Upper lobe of left lung (tissue), 6 donors: ENCODE results near the gene SHISA5. TPM values are rescaled to one million over a fixed set of nuclear protein-coding genes. Genes with fewer than 3 reads are reported as not detected.
"Not testable (repeated sequence)": the region's sequence is repeated elsewhere in the genome, so short reads cannot be mapped to it uniquely, and the experiment has no call there.

ENCODE experiments used
- ATAC-seq, 2 donors: fragments of 200-7000 bp; cut with Tn5 transposase; one replicate each; pipeline ENCODE4 v1.9.1; 2022; ENCODE audit warnings: mild to moderate bottlenecking in 2 of 2, moderate library complexity in 2 of 2; ENCODE audit not compliant: low FRiP score in 2 of 2
- DNase-seq, 2 donors: peaks; one replicate each; pipeline ENCODE4 v3.0.0-alpha.2; 2019 to 2020
- H3K27ac ChIP-seq, 4 donors: fragments of 200-600 bp; sonication (generic); one replicate each; pipeline ENCODE4 v1.5.1; 2016 to 2019
- H3K27me3 ChIP-seq, 4 donors: fragments of 200-600 bp; sonication (generic); one replicate each; pipeline ENCODE4 v1.5.1; 2017 to 2019
- H3K36me3 ChIP-seq, 4 donors: fragments of 200-600 bp; sonication (generic); one replicate each; pipeline ENCODE4 v1.5.1; 2016 to 2019
- H3K4me1 ChIP-seq, 4 donors: fragments of 200-600 bp; sonication (generic); one replicate each; pipeline ENCODE4 v1.5.1; 2018 to 2019
- H3K4me3 ChIP-seq, 4 donors: fragments of 200-600 bp; sonication (generic); one replicate each; pipeline ENCODE4 v1.5.1; 2017 to 2019; ENCODE audit warnings: mild to moderate bottlenecking in 2 of 4, moderate library complexity in 1 of 4
- H3K9me3 ChIP-seq, 4 donors: fragments of 200-600 bp; sonication (generic); one replicate each; pipeline ENCODE4 v1.5.1; 2018 to 2019
- CTCF ChIP-seq, 6 experiments: fragments of 450-650 bp in 4 of 6; fragments of 200-600 bp in 2 of 6; sonication (generic) in 2 of 6; IDR thresholded peaks; one replicate each; pipeline ENCODE4 v1.5.1; 2016 to 2019; ENCODE audit warnings: antibody characterized with exemption in 6 of 6
- EP300 ChIP-seq, 4 donors: sonication (generic); formaldehyde crosslinking; IDR thresholded peaks; one replicate each; pipeline ENCODE4 v1.5.1; 2017; ENCODE audit warnings: antibody characterized with exemption in 4 of 4, control low read depth in 2 of 4
- POLR2A ChIP-seq, 4 donors: fragments of 450-650 bp; IDR thresholded peaks; one replicate each; pipeline ENCODE4 v1.5.1; 2016 to 2017; ENCODE audit warnings: antibody characterized with exemption in 4 of 4, mild to moderate bottlenecking in 2 of 4
- POLR2AphosphoS5 ChIP-seq, 2 donors: sonication (generic); formaldehyde crosslinking; IDR thresholded peaks; one replicate each; pipeline ENCODE4 v1.5.1; 2017; ENCODE audit warnings: antibody characterized with exemption in 2 of 2
- WGBS, 2 donors: methylation state at CpG; one replicate each; pipeline ENCODE4 v1.1.5; 2017 to 2018; 5-methylcytosine and 5-hydroxymethylcytosine counted together
- total RNA-seq, 6 donors: library from RNA; depleted of rRNA in 4 of 6; stranded (reverse); fragments of >200 nt in 4 of 6; gene quantifications; one replicate each; pipeline versions ENCODE4 v1.1.0 to v1.2.1, GENCODE V29; 2016 to 2021
- donor health status: DM: no; HTN: no; CAD: no; lungs with moderate emphysema.
- donor health status: DM: no; HTN: yes; CAD: no; lungs with severe emphysema.

SHISA5 gene
- total RNA-seq, 6 donors from 2014 or later = 67.1 to 228 (median 148) TPM

GRCh38 chr3:48532977-48533337, 29.0 kb upstream of the SHISA5 start:
- no peak overlapping the region for H3K4me3 ChIP-seq
- no peak for ATAC-seq
- no peaks in the 10 kb centered on the region for H3K4me1 ChIP-seq
- no peak for DNase-seq
- 73 to 76% methylated on average over 2 of the region's 2 CpGs for WGBS, 2 donors
- H3K9me3 ChIP-seq = no peaks in the 10 kb centered on the region
- H3K36me3 ChIP-seq = peaks cover 0 to 27% (median 11%) of the 10 kb centered on the region in 4 donors
- TF ChIP-seq POLR2AphosphoS5 (IDR thresholded peaks at IDR 0.05) = no peak
- no peak for TF ChIP-seq POLR2A (IDR thresholded peaks at IDR 0.05)
- TF ChIP-seq EP300 (IDR thresholded peaks at IDR 0.05) = no peak
- no peak for TF ChIP-seq CTCF (IDR thresholded peaks at IDR 0.05)
- no peak overlapping the region for H3K27ac ChIP-seq
- H3K27me3 ChIP-seq = no peaks in the 10 kb centered on the region

- Histone ChIP-seq H3K4me3 (no peak overlapping the region), H3K4me1 (no peaks in the 10 kb centered on the region), H3K27ac (peak overlapping the region in 1 of 4 donors; percentile 33), H3K36me3 (peaks cover 0 to 25% (median 8%) of the 10 kb centered on the region in 4 donors), H3K9me3 (no peaks in the 10 kb centered on the region), H3K27me3 (no peaks in the 10 kb centered on the region)
- DNase-seq (no peak), ATAC-seq (peak in 1 of 2 donors; percentile 55)
- 84 to 89% methylated on average over 6 of the region's 6 CpGs for WGBS, 2 donors
- no peak for TF ChIP-seq POLR2AphosphoS5 (IDR thresholded peaks at IDR 0.05)
Observed at GRCh38 chr3:48532271-48532976, 28.4 kb upstream of the SHISA5 start.

GRCh38 chr3:48530701-48531100, 26.7 kb upstream of the SHISA5 start:
- not testable (repeated sequence) for H3K4me3 ChIP-seq, H3K4me1 ChIP-seq, DNase-seq, ATAC-seq, H3K9me3 ChIP-seq, H3K27ac ChIP-seq, H3K27me3 ChIP-seq
- 89 to 99% methylated on average over 4 of the region's 4 CpGs for WGBS, 2 donors
- H3K36me3 ChIP-seq = peaks cover 0 to 14% (median 3%) of the 10 kb centered on the region in 4 donors

GRCh38 chr3:48528754-48529153, 24.8 kb upstream of the SHISA5 start:
- TF ChIP-seq EP300 (IDR thresholded peaks at IDR 0.05) = no peak
- no peak for TF ChIP-seq POLR2A (IDR thresholded peaks at IDR 0.05)
- TF ChIP-seq POLR2AphosphoS5 (IDR thresholded peaks at IDR 0.05) = peak in 1 of 2 donors; percentile 27
- no peak for TF ChIP-seq CTCF (IDR thresholded peaks at IDR 0.05)
- Histone ChIP-seq H3K9me3 (no peaks in the 10 kb centered on the region), H3K27me3 (no peaks in the 10 kb centered on the region), H3K36me3 (peaks cover 0 to 4% (median 0%) of the 10 kb centered on the region in 4 donors), H3K4me1 (no peaks in the 10 kb centered on the region), H3K27ac (peak overlapping the region; percentile 16 to 73 (median 66)), H3K4me3 (no peak overlapping the region)
- no peak for DNase-seq
- peak in 1 of 2 donors; percentile 42 for ATAC-seq
- WGBS, 2 donors = 60 to 65% methylated on average over 3 of the region's 3 CpGs

GRCh38 chr3:48528048-48528447, 24.1 kb upstream of the SHISA5 start:
- no peak for TF ChIP-seq POLR2A (IDR thresholded peaks at IDR 0.05)
- no peak for TF ChIP-seq CTCF (IDR thresholded peaks at IDR 0.05)
- no peak for TF ChIP-seq POLR2AphosphoS5 (IDR thresholded peaks at IDR 0.05)
- no peak for TF ChIP-seq EP300 (IDR thresholded peaks at IDR 0.05)
- WGBS, 2 donors = 75 to 81% methylated on average over 9 of the region's 9 CpGs
- H3K27ac ChIP-seq = peak overlapping the region; percentile 16 to 73 (median 66)
- no peaks in the 10 kb centered on the region for H3K9me3 ChIP-seq
- peak in 1 of 2 donors; percentile 51 for DNase-seq
- H3K36me3 ChIP-seq = peaks cover 0 to 7% (median 0%) of the 10 kb centered on the region in 4 donors
- H3K4me3 ChIP-seq = no peak overlapping the region
- ATAC-seq = peak in 1 of 2 donors; percentile 61
- H3K27me3 ChIP-seq = no peaks in the 10 kb centered on the region
- no peaks in the 10 kb centered on the region for H3K4me1 ChIP-seq

- TF ChIP-seq CTCF (IDR thresholded peaks at IDR 0.05) = no peak
- TF ChIP-seq POLR2AphosphoS5 (IDR thresholded peaks at IDR 0.05) = no peak
- no peak for TF ChIP-seq EP300 (IDR thresholded peaks at IDR 0.05)
- no peak for TF ChIP-seq POLR2A (IDR thresholded peaks at IDR 0.05)
- Histone ChIP-seq H3K4me3 (no peak overlapping the region), H3K36me3 (peaks cover 0 to 9% (median 0%) of the 10 kb centered on the region in 4 donors), H3K27ac (no peak overlapping the region), H3K27me3 (no peaks in the 10 kb centered on the region), H3K9me3 (no peaks in the 10 kb centered on the region), H3K4me1 (no peaks in the 10 kb centered on the region)
- no peak for ATAC-seq
- no peak for DNase-seq
- WGBS, 2 donors = 77 to 96% methylated on average over 9 of the region's 9 CpGs
Observed at GRCh38 chr3:48524970-48525369, 21.0 kb upstream of the SHISA5 start.
